Cardiac muscle cell (in vitro differentiated cells and primary cell): ENCODE data around the gene MARK1. TPM values are rescaled to one million over a fixed set of nuclear protein-coding genes. Genes with fewer than 3 reads are reported as not detected.
A peak's percentile ranks its signal among the peaks of the same experiment; 100 is the strongest.

Source experiments
- DNase-seq, 2 donors: peaks; one replicate each; pipeline versions ENCODE4 v3.0.0 to v3.0.0-alpha.2; 2010 to 2017; ENCODE audit warnings: low read depth in 1 of 2, low spot score in 1 of 2
- H3K27ac ChIP-seq: fragments of 200-600 bp; sonication (generic); 2 replicates; pipeline ENCODE4 v1.5.1; 2016
- H3K27me3 ChIP-seq: fragments of 200-600 bp; sonication (generic); 2 replicates; pipeline ENCODE4 v1.6.0; 2016; ENCODE audit warnings: control low read depth
- H3K36me3 ChIP-seq: fragments of 200-600 bp; sonication (generic); 2 replicates; pipeline ENCODE4 v1.5.1; 2016; ENCODE audit warnings: control low read depth
- H3K4me1 ChIP-seq: fragments of 200-600 bp; sonication (generic); 2 replicates; pipeline ENCODE4 v1.8.1; 2017; ENCODE audit warnings: low read depth, mild to moderate bottlenecking, mixed run types
- H3K4me3 ChIP-seq: fragments of 200-600 bp; sonication (generic); 2 replicates; pipeline ENCODE4 v1.5.1; 2016; ENCODE audit warnings: mild to moderate bottlenecking
- H3K9me3 ChIP-seq: fragments of 200-600 bp; sonication (generic); 2 replicates; pipeline ENCODE4 v1.5.1; 2017; ENCODE audit warnings: low read depth, mild to moderate bottlenecking, control low read depth
- polyA plus RNA-seq: library from polyadenylated mRNA; unstranded; fragments of >200 nt; fragmentation: Nextera tagmentation; extraction: Ambion mirVana; gene quantifications from 2 replicates; pipeline ENCODE4 v1.2.1, GENCODE V29; 2016
- total RNA-seq: library from RNA; depleted of rRNA; stranded (reverse); fragments of >200 nt; gene quantifications from 2 replicates; pipeline ENCODE4 v1.2.3, GENCODE V29; 2016
- TF ChIP-seq, protein P1 (sequence below): IDR thresholded peaks from 2 replicates; pipeline ENCODE4 v1.5.1; 2012; ENCODE audit warnings: low read depth, mild to moderate bottlenecking, low read length

MARK1 gene
- total and polyA plus RNA-seq, 2 experiments from 2014 or later: 24.6 to 25.2 TPM

DNA sequence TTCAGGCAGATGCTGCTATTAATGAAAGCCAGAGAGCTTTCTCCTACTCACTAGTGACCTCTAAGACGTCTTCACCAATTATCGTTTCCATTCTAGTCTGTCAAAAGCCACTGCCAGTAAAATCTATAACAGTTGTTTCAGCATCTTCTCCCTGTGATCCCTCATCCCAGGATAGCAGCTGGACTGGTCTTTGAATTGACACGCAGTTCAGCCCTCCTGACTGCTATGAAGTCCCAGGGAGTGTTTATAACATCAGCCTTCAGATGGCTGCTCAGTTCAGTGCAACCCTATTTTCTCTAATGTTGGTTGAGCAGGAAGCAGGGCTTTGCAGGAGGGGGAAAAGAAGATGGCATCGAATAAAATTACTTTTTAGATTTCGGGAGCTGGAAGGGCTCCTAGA lies 23.6 kb upstream of the MARK1 start:
- Histone ChIP-seq H3K4me1 (no peaks in the 10 kb centered on the region), H3K27me3 (no peaks in the 10 kb centered on the region)
- TF ChIP-seq, protein P1, sequence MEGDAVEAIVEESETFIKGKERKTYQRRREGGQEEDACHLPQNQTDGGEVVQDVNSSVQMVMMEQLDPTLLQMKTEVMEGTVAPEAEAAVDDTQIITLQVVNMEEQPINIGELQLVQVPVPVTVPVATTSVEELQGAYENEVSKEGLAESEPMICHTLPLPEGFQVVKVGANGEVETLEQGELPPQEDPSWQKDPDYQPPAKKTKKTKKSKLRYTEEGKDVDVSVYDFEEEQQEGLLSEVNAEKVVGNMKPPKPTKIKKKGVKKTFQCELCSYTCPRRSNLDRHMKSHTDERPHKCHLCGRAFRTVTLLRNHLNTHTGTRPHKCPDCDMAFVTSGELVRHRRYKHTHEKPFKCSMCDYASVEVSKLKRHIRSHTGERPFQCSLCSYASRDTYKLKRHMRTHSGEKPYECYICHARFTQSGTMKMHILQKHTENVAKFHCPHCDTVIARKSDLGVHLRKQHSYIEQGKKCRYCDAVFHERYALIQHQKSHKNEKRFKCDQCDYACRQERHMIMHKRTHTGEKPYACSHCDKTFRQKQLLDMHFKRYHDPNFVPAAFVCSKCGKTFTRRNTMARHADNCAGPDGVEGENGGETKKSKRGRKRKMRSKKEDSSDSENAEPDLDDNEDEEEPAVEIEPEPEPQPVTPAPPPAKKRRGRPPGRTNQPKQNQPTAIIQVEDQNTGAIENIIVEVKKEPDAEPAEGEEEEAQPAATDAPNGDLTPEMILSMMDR: no peak

DNA sequence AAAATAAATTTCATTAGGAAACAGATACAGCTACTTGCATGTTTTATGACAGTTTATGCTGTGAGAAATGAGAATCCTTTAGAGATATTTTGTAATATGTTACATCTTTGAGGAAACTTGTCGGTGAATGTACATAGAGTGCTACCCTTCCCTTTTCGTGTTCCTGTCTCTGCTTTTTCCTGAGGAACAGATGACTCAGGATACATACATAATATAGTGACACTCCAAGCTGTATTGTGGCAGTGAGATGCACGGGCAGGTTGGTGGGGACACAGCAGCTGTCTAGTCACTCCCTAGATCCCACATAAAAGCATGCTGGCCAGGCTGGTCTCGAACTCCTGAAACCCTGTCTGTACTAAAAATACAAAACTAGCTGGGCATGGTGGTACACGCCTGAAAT lies 20.9 kb upstream of the MARK1 start:
- H3K4me3 ChIP-seq: no peak overlapping the region
- TF ChIP-seq, protein P1: no peak
- H3K27ac ChIP-seq: no peak overlapping the region
- DNase-seq: no peak
- H3K36me3 ChIP-seq: no peaks in the 10 kb centered on the region
- H3K4me1 ChIP-seq: peaks cover 7% of the 10 kb centered on the region
- no peaks in the 10 kb centered on the region for H3K27me3 ChIP-seq
- no peaks in the 10 kb centered on the region for H3K9me3 ChIP-seq

More for the DNA sequence above, 23.6 kb upstream of the MARK1 start:
- Histone ChIP-seq H3K36me3 (no peaks in the 10 kb centered on the region), H3K4me3 (no peak overlapping the region), H3K9me3 (no peaks in the 10 kb centered on the region), H3K27ac (no peak overlapping the region)
- DNase-seq: no peak

DNA sequence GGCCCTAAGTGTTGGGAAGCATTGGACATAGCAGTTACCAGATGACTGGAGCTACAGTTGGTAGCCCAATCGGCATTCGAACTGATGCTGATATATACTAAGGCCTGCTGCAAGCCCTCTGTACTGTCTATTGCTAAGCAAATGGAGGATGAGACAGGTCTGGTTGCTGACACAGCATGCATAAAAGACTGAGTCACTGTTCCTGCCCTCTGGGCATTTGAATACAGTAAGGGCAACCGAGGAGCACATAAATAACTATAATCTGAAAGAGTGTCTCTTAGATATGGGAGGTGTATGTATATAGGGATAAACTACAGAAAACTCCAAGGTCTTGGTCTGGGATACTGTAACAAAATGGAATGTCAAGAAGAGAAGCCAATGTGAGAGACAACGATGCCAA lies 16.8 kb upstream of the MARK1 start:
- H3K27ac ChIP-seq: no peak overlapping the region
- no peak overlapping the region for H3K4me3 ChIP-seq
- no peaks in the 10 kb centered on the region for H3K27me3 ChIP-seq
- H3K9me3 ChIP-seq: no peaks in the 10 kb centered on the region
- no peak for DNase-seq
- H3K36me3 ChIP-seq: no peaks in the 10 kb centered on the region
- peaks cover 10% of the 10 kb centered on the region for H3K4me1 ChIP-seq
- TF ChIP-seq, protein P1: no peak

DNA sequence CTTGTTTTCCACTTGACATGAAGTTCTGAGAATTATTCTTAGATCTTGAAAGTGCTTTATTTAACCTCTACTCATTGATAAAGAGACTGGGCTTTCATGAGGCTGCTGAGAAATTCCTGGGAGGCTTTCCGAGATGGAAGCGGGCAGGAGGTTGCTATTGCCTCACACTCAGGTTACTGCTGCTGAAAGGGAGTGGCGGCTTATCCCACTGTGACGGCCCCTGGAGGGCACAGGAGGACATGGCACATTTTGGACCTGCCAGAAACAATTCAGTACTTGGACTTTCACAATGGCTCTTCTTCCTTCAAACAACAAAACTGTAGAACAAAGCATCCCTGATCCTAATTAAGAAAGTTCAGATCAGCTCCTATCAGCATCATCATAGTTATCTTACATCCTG lies 16.2 kb upstream of the MARK1 start:
- TF ChIP-seq, protein P1: no peak

DNA sequence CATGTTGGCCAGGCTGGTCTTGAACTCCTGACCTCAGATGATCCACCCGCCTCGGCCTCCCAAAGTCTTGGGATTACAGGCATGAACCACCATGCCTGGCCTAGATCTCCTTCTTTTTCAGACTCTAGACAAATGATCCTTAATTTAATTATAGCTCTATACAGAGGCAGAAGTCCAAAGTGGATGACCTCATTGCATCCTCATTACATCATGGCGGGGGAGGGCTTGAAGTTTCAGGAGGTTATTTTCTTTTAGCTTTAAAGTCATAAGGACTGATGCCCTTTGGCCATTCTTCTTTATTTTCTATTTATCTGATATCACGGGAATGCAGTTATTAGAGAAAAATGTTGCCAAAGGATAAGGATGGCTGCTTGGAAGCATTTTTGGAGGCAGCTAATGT lies 14.1 kb upstream of the MARK1 start:
- H3K4me3 ChIP-seq: no peak overlapping the region
- no peaks in the 10 kb centered on the region for H3K36me3 ChIP-seq
- TF ChIP-seq, protein P1: no peak
- no peak for DNase-seq
- H3K27ac ChIP-seq: no peak overlapping the region
- peaks cover 10% of the 10 kb centered on the region for H3K4me1 ChIP-seq
- H3K27me3 ChIP-seq: no peaks in the 10 kb centered on the region
- H3K9me3 ChIP-seq: no peaks in the 10 kb centered on the region

More for the DNA sequence above, 16.2 kb upstream of the MARK1 start:
- peak in 1 of 2 donors; percentile 65 for DNase-seq
- H3K4me3 ChIP-seq: no peak overlapping the region
- H3K9me3 ChIP-seq: no peaks in the 10 kb centered on the region
- no peaks in the 10 kb centered on the region for H3K27me3 ChIP-seq
- H3K36me3 ChIP-seq: no peaks in the 10 kb centered on the region
- peaks cover 10% of the 10 kb centered on the region for H3K4me1 ChIP-seq
- H3K27ac ChIP-seq: no peak overlapping the region

DNA sequence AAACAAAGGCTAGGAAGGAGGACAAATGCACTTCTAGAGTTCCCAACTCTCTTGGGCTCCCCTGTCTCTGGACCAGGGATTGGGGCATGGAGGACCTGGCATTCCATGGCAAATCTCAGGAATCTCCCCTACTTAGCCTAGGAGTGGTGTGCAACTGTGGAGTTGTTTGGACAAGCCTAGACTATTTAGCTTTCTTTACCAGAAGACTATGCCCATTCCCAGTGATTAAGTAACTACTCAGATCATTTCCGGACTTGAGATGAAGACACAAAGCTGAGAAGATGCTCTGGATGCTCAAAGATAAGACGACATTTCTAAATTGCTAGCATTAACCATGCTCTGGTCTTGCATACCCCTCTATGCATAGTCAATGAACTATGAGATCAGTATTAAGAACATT lies 13.7 kb upstream of the MARK1 start:
- H3K9me3 ChIP-seq: no peaks in the 10 kb centered on the region
- H3K4me3 ChIP-seq: no peak overlapping the region
- peaks cover 10% of the 10 kb centered on the region for H3K4me1 ChIP-seq
- TF ChIP-seq, protein P1: no peak
- no peaks in the 10 kb centered on the region for H3K27me3 ChIP-seq
- H3K27ac ChIP-seq: no peak overlapping the region
- H3K36me3 ChIP-seq: no peaks in the 10 kb centered on the region
- no peak for DNase-seq
